ENCODE measurements around the gene HOXA5.

The HOXA5 gene

GRCh38 chr7:27160145-27160545, 16.7 kb upstream of the HOXA5 start:
- DNase-seq (ENCODE audit: insufficient read length, low spot score) (no peak), FAIRE-seq (no peak)
- no peak for TF ChIP-seq POLR2A (IDR thresholded peaks at IDR 0.05; ENCODE audit: low read depth, low read length)
- TF ChIP-seq TAF1 (IDR thresholded peaks at IDR 0.05; ENCODE audit: low read depth, low read length): no peak
- TF ChIP-seq POU2F2 (IDR thresholded peaks at IDR 0.05; ENCODE audit: low read depth, low read length): no peak
- TF ChIP-seq SPI1 (IDR thresholded peaks at IDR 0.05; ENCODE audit: low read depth, low read length): no peak
- no peak for TF ChIP-seq POLR2AphosphoS5 (IDR thresholded peaks at IDR 0.05; ENCODE audit: low read depth, low read length)
- no peak for TF ChIP-seq PAX5 (IDR thresholded peaks at IDR 0.05; ENCODE audit: insufficient read depth, low read length, severe bottlenecking)

GRCh38 chr7:27159266-27160144, 16.0 kb upstream of the HOXA5 start:
- DNase-seq (ENCODE audit: insufficient read length, low spot score) (no peak), FAIRE-seq (no peak)
- TF ChIP-seq TAF1 (IDR thresholded peaks at IDR 0.05; ENCODE audit: low read depth, low read length): no peak
- no peak for TF ChIP-seq POLR2A (IDR thresholded peaks at IDR 0.05; ENCODE audit: low read depth, low read length)
- no peak for TF ChIP-seq POLR2AphosphoS5 (IDR thresholded peaks at IDR 0.05; ENCODE audit: low read depth, low read length)
- no peak for TF ChIP-seq PAX5 (IDR thresholded peaks at IDR 0.05; ENCODE audit: insufficient read depth, low read length, severe bottlenecking)
- no peak for TF ChIP-seq POU2F2 (IDR thresholded peaks at IDR 0.05; ENCODE audit: low read depth, low read length)
- no peak for TF ChIP-seq SPI1 (IDR thresholded peaks at IDR 0.05; ENCODE audit: low read depth, low read length)

GRCh38 chr7:27158436-27159265, 15.2 kb upstream of the HOXA5 start:
- no peak for DNase-seq (ENCODE audit: insufficient read length, low spot score)
- FAIRE-seq: no peak

GRCh38 chr7:27157702-27158431, 14.4 kb upstream of the HOXA5 start:
- no peak for FAIRE-seq
- DNase-seq (ENCODE audit: insufficient read length, low spot score): no peak

More at GRCh38 chr7:27158436-27159265, 15.2 kb upstream of the HOXA5 start:
- TF ChIP-seq POLR2AphosphoS5 (IDR thresholded peaks at IDR 0.05; ENCODE audit: low read depth, low read length): no peak
- TF ChIP-seq POLR2A (IDR thresholded peaks at IDR 0.05; ENCODE audit: low read depth, low read length): no peak
- TF ChIP-seq PAX5 (IDR thresholded peaks at IDR 0.05; ENCODE audit: insufficient read depth, low read length, severe bottlenecking): no peak
- no peak for TF ChIP-seq SPI1 (IDR thresholded peaks at IDR 0.05; ENCODE audit: low read depth, low read length)
- no peak for TF ChIP-seq TAF1 (IDR thresholded peaks at IDR 0.05; ENCODE audit: low read depth, low read length)

GRCh38 chr7:27156916-27157701, 13.6 kb upstream of the HOXA5 start:
- no peak for FAIRE-seq
- TF ChIP-seq POLR2A (IDR thresholded peaks at IDR 0.05; ENCODE audit: low read depth, low read length): no peak
- TF ChIP-seq PAX5 (IDR thresholded peaks at IDR 0.05; ENCODE audit: insufficient read depth, low read length, severe bottlenecking): no peak
- TF ChIP-seq SPI1 (IDR thresholded peaks at IDR 0.05; ENCODE audit: low read depth, low read length): no peak
- TF ChIP-seq POU2F2 (IDR thresholded peaks at IDR 0.05; ENCODE audit: low read depth, low read length): no peak
- TF ChIP-seq POLR2AphosphoS5 (IDR thresholded peaks at IDR 0.05; ENCODE audit: low read depth, low read length): no peak
- no peak for TF ChIP-seq TAF1 (IDR thresholded peaks at IDR 0.05; ENCODE audit: low read depth, low read length)
- no peak for DNase-seq (ENCODE audit: insufficient read length, low spot score)

More at GRCh38 chr7:27157702-27158431, 14.4 kb upstream of the HOXA5 start:
- TF ChIP-seq TAF1 (IDR thresholded peaks at IDR 0.05; ENCODE audit: low read depth, low read length) (no peak), PAX5 (IDR thresholded peaks at IDR 0.05; ENCODE audit: insufficient read depth, low read length, severe bottlenecking) (no peak), SPI1 (IDR thresholded peaks at IDR 0.05; ENCODE audit: low read depth, low read length) (no peak), POLR2A (IDR thresholded peaks at IDR 0.05; ENCODE audit: low read depth, low read length) (no peak), POLR2AphosphoS5 (IDR thresholded peaks at IDR 0.05; ENCODE audit: low read depth, low read length) (no peak), POU2F2 (IDR thresholded peaks at IDR 0.05; ENCODE audit: low read depth, low read length) (no peak)

GRCh38 chr7:27156508-27156898, 13.0 kb upstream of the HOXA5 start, which contains the start of gene HOXA7:
Gene HOXA7, minus strand, starts transcription at chr7:27156675. Its CDS starts 130 bp downstream, at chr7:27156545.
- no peak for FAIRE-seq
- DNase-seq (ENCODE audit: insufficient read length, low spot score): no peak
- TF ChIP-seq POU2F2 (IDR thresholded peaks at IDR 0.05; ENCODE audit: low read depth, low read length) (no peak), PAX5 (IDR thresholded peaks at IDR 0.05; ENCODE audit: insufficient read depth, low read length, severe bottlenecking) (no peak), POLR2AphosphoS5 (IDR thresholded peaks at IDR 0.05; ENCODE audit: low read depth, low read length) (no peak), SPI1 (IDR thresholded peaks at IDR 0.05; ENCODE audit: low read depth, low read length) (no peak), POLR2A (IDR thresholded peaks at IDR 0.05; ENCODE audit: low read depth, low read length) (no peak), TAF1 (IDR thresholded peaks at IDR 0.05; ENCODE audit: low read depth, low read length) (no peak)

- FAIRE-seq: no peak
- no peak for DNase-seq (ENCODE audit: insufficient read length, low spot score)
- TF ChIP-seq POLR2A (IDR thresholded peaks at IDR 0.05; ENCODE audit: low read depth, low read length) (no peak), TAF1 (IDR thresholded peaks at IDR 0.05; ENCODE audit: low read depth, low read length) (no peak), POU2F2 (IDR thresholded peaks at IDR 0.05; ENCODE audit: low read depth, low read length) (no peak), PAX5 (IDR thresholded peaks at IDR 0.05; ENCODE audit: insufficient read depth, low read length, severe bottlenecking) (no peak), POLR2AphosphoS5 (IDR thresholded peaks at IDR 0.05; ENCODE audit: low read depth, low read length) (no peak), SPI1 (IDR thresholded peaks at IDR 0.05; ENCODE audit: low read depth, low read length) (no peak)
Observed at GRCh38 chr7:27155816-27156507, 12.5 kb upstream of the HOXA5 start.

Measured in GM12891 (cell line).